CD4-positive, alpha-beta T cell treated with Interleukin-17A for 4 hours (primary cell): ENCODE data around the gene SPAAR.

Experiments
- DNase-seq: peaks from one replicate; pipeline ENCODE4 v3.0.0-alpha.2; 2020; ENCODE audit warnings: mixed read lengths

The SPAAR gene

GRCh38 chr9:35951736-35952135, 42.4 kb downstream of the SPAAR start:
- no peak for DNase-seq

GRCh38 chr9:35952526-35953191, 43.4 kb downstream of the SPAAR start:
- no peak for DNase-seq

- DNase-seq, result peak; percentile 57
These were observed 45.8 kb downstream of the SPAAR start for GRCh38 chr9:35954942-35955546.

GRCh38 chr9:35956651-35957050, 47.4 kb downstream of the SPAAR start:
- no peak for DNase-seq

GRCh38 chr9:35958104-35958837, 49.0 kb downstream of the SPAAR start, which contains the start of gene OR2S2:
Gene OR2S2 (minus strand): TSS chr9:35958154. CDS start chr9:35958098, 56 bp downstream.
- DNase-seq, result no peak

GRCh38 chr9:35960039-35960655, 50.9 kb downstream of the SPAAR start:
- no peak for DNase-seq
